IMR-90 (cell line): ENCODE results near the gene SELP. TPM values are rescaled to one million over a fixed set of nuclear protein-coding genes. Genes with fewer than 3 reads are reported as not detected.

ENCODE experiments used
- ATAC-seq: fragments of 200-7000 bp; cut with Tn5 transposase; 2 replicates; pipeline ENCODE4 v1.9.1; 2020; ENCODE audit warnings: low read depth, mild to moderate bottlenecking, moderate library complexity
- BruUV-seq: library from RNA; stranded (reverse); fragments of 400-500 nt; replicated peaks from 2 replicates; lab custom pipeline; 2021; lab: Mats Ljungman, UMichigan
- CTCF ChIA-PET: fragments of 300-600 bp; formaldehyde crosslinking; extraction: SDS; loops from one replicate; lab custom pipeline; 2021; ENCODE audit warnings: antibody characterized with exemption; lab: Yijun Ruan, JAX
- POLR2A ChIA-PET: fragments of 300-600 bp; sonication (Branson Sonifier 250); formaldehyde crosslinking; loops from one replicate; lab custom pipeline; 2022; ENCODE audit warnings: antibody characterized with exemption; ENCODE audit not compliant: unreplicated experiment; lab: Charles Lee
- DNase-seq: peaks from one replicate; pipeline ENCODE4 v3.0.0; 2013
- H2AFZ ChIP-seq: replicated peaks from 2 replicates; pipeline ENCODE3; 2013; ENCODE audit warnings: low read length, mild to moderate bottlenecking; ENCODE audit not compliant: poor library complexity
- H2AK5ac ChIP-seq: 2 replicates; pipeline ENCODE4 v1.6.1; 2013; ENCODE audit warnings: low read depth, low read length, inconsistent platforms
- H2AK9ac ChIP-seq: replicated peaks from 2 replicates; pipeline ENCODE3; 2013; ENCODE audit warnings: mild to moderate bottlenecking, low read depth, low read length, moderate library complexity; ENCODE audit not compliant: poor library complexity
- H2BK120ac ChIP-seq: 2 replicates; pipeline ENCODE4 v1.6.1; 2013; ENCODE audit warnings: low read depth, low read length, inconsistent platforms
- H2BK15ac ChIP-seq: 3 replicates; pipeline ENCODE4 v1.6.1; 2013; ENCODE audit warnings: low read depth, low read length, inconsistent platforms
- H2BK20ac ChIP-seq: 2 replicates; pipeline ENCODE4 v1.6.1; 2013; ENCODE audit warnings: low read depth, mild to moderate bottlenecking, inconsistent platforms, low read length, moderate library complexity
- H2BK5ac ChIP-seq: 2 replicates; pipeline ENCODE4 v1.6.1; 2013; ENCODE audit warnings: mild to moderate bottlenecking, low read depth, low read length, inconsistent platforms; ENCODE audit not compliant: poor library complexity, severe bottlenecking
- H3K14ac ChIP-seq: replicated peaks from 2 replicates; pipeline ENCODE4 v1.6.1; 2013; ENCODE audit warnings: low read depth, low read length, inconsistent platforms
- H3K18ac ChIP-seq: 2 replicates; pipeline ENCODE4 v1.6.1; 2013; ENCODE audit warnings: low read depth, low read length, control low read depth
- H3K23ac ChIP-seq: 2 replicates; pipeline ENCODE4 v1.6.1; 2013; ENCODE audit warnings: low read depth, low read length, inconsistent platforms
- H3K27ac ChIP-seq: 2 replicates; pipeline ENCODE4 v1.5.1; 2013; ENCODE audit warnings: mild to moderate bottlenecking, control low read depth, low read length; ENCODE audit not compliant: insufficient read depth
- H3K27me3 ChIP-seq: 2 replicates; pipeline ENCODE4 v1.6.1; 2013; ENCODE audit warnings: low read length; ENCODE audit not compliant: control insufficient read depth, insufficient read depth
- H3K36me3 ChIP-seq: 2 replicates; pipeline ENCODE4 v1.6.1; 2013; ENCODE audit warnings: low read length, mixed read lengths; ENCODE audit not compliant: control insufficient read depth, insufficient read depth
- H3K4ac ChIP-seq: 2 replicates; pipeline ENCODE4 v1.6.1; 2013; ENCODE audit warnings: low read depth, low read length, inconsistent platforms
- H3K4me1 ChIP-seq: 2 replicates; pipeline ENCODE4 v1.6.1; 2013; ENCODE audit warnings: low read length, mixed read lengths; ENCODE audit not compliant: control insufficient read depth, insufficient read depth
- H3K4me2 ChIP-seq: 2 replicates; pipeline ENCODE4 v1.6.1; 2013; ENCODE audit warnings: low read depth, mild to moderate bottlenecking, control low read depth, low read length, moderate library complexity
- H3K4me3 ChIP-seq: 2 replicates; pipeline ENCODE4 v1.5.1; 2013; ENCODE audit warnings: low read depth, mild to moderate bottlenecking, control low read depth, low read length, moderate library complexity; ENCODE audit not compliant: insufficient read depth
- H3K56ac ChIP-seq: 2 replicates; pipeline ENCODE4 v1.6.1; 2013; ENCODE audit warnings: low read length, inconsistent platforms; ENCODE audit not compliant: insufficient read depth; ENCODE audit errors: extremely low read depth
- H3K79me1 ChIP-seq, 2 experiments: 2 replicates each; pipeline ENCODE4 v1.6.1; 2013; ENCODE audit warnings: low read length in 2 of 2, inconsistent platforms in 1 of 2, low read depth in 1 of 2
- H3K9ac ChIP-seq: 2 replicates; pipeline ENCODE4 v1.6.1; 2013; ENCODE audit warnings: low read depth, low read length, control low read depth
- H3K9me1 ChIP-seq: 2 replicates; pipeline ENCODE4 v1.6.1; 2013; ENCODE audit warnings: low read length, inconsistent platforms; ENCODE audit not compliant: insufficient read depth
- H3K9me3 ChIP-seq: 2 replicates; pipeline ENCODE4 v1.6.1; 2013; ENCODE audit warnings: low read length; ENCODE audit not compliant: control insufficient read depth, insufficient read depth
- H4K20me1 ChIP-seq: 2 replicates; pipeline ENCODE4 v1.6.1; 2013; ENCODE audit warnings: low read length, inconsistent platforms; ENCODE audit not compliant: insufficient read depth
- H4K5ac ChIP-seq: 2 replicates; pipeline ENCODE4 v1.6.1; 2013; ENCODE audit warnings: mild to moderate bottlenecking, low read depth, low read length, control low read depth
- H4K8ac ChIP-seq, 2 experiments: 2 replicates each; pipeline ENCODE4 v1.6.1; 2013; ENCODE audit warnings: low read depth in 2 of 2, low read length in 2 of 2, control low read depth in 1 of 2, inconsistent platforms in 1 of 2
- H4K91ac ChIP-seq: 2 replicates; pipeline ENCODE4 v1.6.1; 2013; ENCODE audit warnings: low read depth, low read length, inconsistent platforms; ENCODE audit not compliant: insufficient read depth
- RCOR1 ChIP-seq: IDR thresholded peaks from 2 replicates; pipeline ENCODE4 v1.6.1; 2012; ENCODE audit warnings: mild to moderate bottlenecking, low read length, improper control_type of control experiment; ENCODE audit not compliant: insufficient replicate concordance
- WGBS, 2 experiments: methylation state at CpG; one replicate each; pipeline versions ENCODE4 v1.1.5 to v1.1.7; 2013; ENCODE audit warnings: missing lambda C conversion rate in 2 of 2; ENCODE audit not compliant: insufficient read length in 1 of 2; ENCODE audit errors: extremely low coverage in 2 of 2; 5-methylcytosine and 5-hydroxymethylcytosine counted together
- dilution Hi-C: fragments of 300-500 bp; cut with HindIII; formaldehyde crosslinking; loops from one replicate; pipeline ENCODE4 v1.14.3; 2018; ENCODE audit warnings: low sequenced_read_pairs; ENCODE audit not compliant: unreplicated experiment
- in situ Hi-C: fragments of 300-500 bp; cut with MboI; formaldehyde crosslinking; loops from 3 replicates; pipeline ENCODE4 v1.14.3; 2019; ENCODE audit warnings: low sequenced_read_pairs, inconsistent platforms, mixed read lengths
- intact Hi-C: fragments of 100-400 bp; cut with micrococcal nuclease; formaldehyde crosslinking; loops from 2 replicates; pipeline ENCODE4 v1.10.0; 2022
- polyA plus RNA-seq, 3 experiments: library from polyadenylated mRNA; depleted of rRNA; stranded (reverse); fragments of >200 nt; gene quantifications; 2 replicates each; pipeline ENCODE4 v1.2.3, GENCODE V29; 2012; ENCODE audit warnings: low replicate concordance in 1 of 3
- total RNA-seq: library from RNA; depleted of rRNA; stranded (reverse); fragments of >200 nt; gene quantifications from 2 replicates; pipeline ENCODE4 v1.2.3, GENCODE V29; 2012

Gene SELP
- total and polyA plus RNA-seq, 2 of the 4 experiments (the other 2 are of a cell fraction) = not detected

- H2BK20ac ChIP-seq = no peak overlapping the region
- H2AK9ac ChIP-seq = no peak overlapping the region
- H3K4me3 ChIP-seq = no peak overlapping the region
- no peak overlapping the region for H2AK5ac ChIP-seq
- no peak overlapping the region for H4K8ac ChIP-seq
- no peak overlapping the region for H3K4me2 ChIP-seq
- H2AFZ ChIP-seq = no peak overlapping the region
- no peak overlapping the region for H2BK5ac ChIP-seq
- no peaks in the 10 kb centered on the region for H3K4me1 ChIP-seq
- no peak for DNase-seq
- no peaks in the 10 kb centered on the region for H3K79me1 ChIP-seq
- ATAC-seq = no peak
- ChIA-PET POLR2A (no interaction called here), CTCF (no interaction called here)
- H4K5ac ChIP-seq = no peak overlapping the region
- no peaks in the 10 kb centered on the region for H3K36me3 ChIP-seq
- no peak overlapping the region for H2BK120ac ChIP-seq
- no peak overlapping the region for H3K9ac ChIP-seq
- WGBS, 2 experiments = no CpG with 5 or more reads among the region's 5 CpGs
- peaks cover 3% of the 10 kb centered on the region; the same call in 1 of the 2 replicates for H3K27me3 ChIP-seq
- no peaks in the 10 kb centered on the region for H3K9me3 ChIP-seq
- H3K14ac ChIP-seq = no peak overlapping the region
- no peak overlapping the region for H2BK15ac ChIP-seq
- H3K9me1 ChIP-seq = no peaks in the 10 kb centered on the region
- intact Hi-C loops (no loop called here), in situ Hi-C loops (no loop called here), dilution Hi-C loops (no loop called here)
- H3K56ac ChIP-seq = no peak overlapping the region
- H3K4ac ChIP-seq = no peak overlapping the region
- no peak for TF ChIP-seq RCOR1
- H3K27ac ChIP-seq = no peak overlapping the region
- H4K20me1 ChIP-seq = no peaks in the 10 kb centered on the region
- BruUV-seq = no TSS peak
- H4K91ac ChIP-seq = no peak overlapping the region
- H3K23ac ChIP-seq = no peak overlapping the region
- H3K18ac ChIP-seq = no peak overlapping the region
Measured at GRCh38 chr1:169590932-169591331, 39.0 kb downstream of the SELP start.
